ENCODE measurements around the gene HIVEP2. TPM values are rescaled to one million over a fixed set of nuclear protein-coding genes. Genes with fewer than 3 reads are reported as not detected.

Gene HIVEP2
- total and polyA plus RNA-seq, 9 donors: 8.4 to 58.9 (median 32.1) TPM

GRCh38 chr6:142940487-142940886, 4.5 kb downstream of the HIVEP2 start:
- intact Hi-C loops (cut with DNase I): loop anchor here in 3 of 4 donors (5.0 to 10.0 kb wide), 4 partner anchors 53 to 246 kb away; no protein-coding TSS in a partner anchor
- Histone ChIP-seq H3K27ac (no peak overlapping the region), H3K27me3 (no peaks in the 10 kb centered on the region), H3K9me3 (no peaks in the 10 kb centered on the region), H3K4me1 (ENCODE audit: insufficient read depth) (no peaks in the 10 kb centered on the region), H3K4me3 (no peak overlapping the region), H3K36me3 (no peaks in the 10 kb centered on the region)
- no peak for DNase-seq
- WGBS, 3 donors: 85 to 91% (median 90%) methylated on average over 3 of the region's 3 CpGs
- TF ChIP-seq EP300 (IDR thresholded peaks at IDR 0.05) (no peak), POLR2A (IDR thresholded peaks at IDR 0.05) (no peak), CTCF (IDR thresholded peaks at IDR 0.05) (no peak)

- no peaks in the 10 kb centered on the region for H3K4me1 ChIP-seq (ENCODE audit: insufficient read depth)
- no peaks in the 10 kb centered on the region for H3K36me3 ChIP-seq
- intact Hi-C loops (cut with DNase I): no loop called here
- no peaks in the 10 kb centered on the region for H3K27me3 ChIP-seq
- H3K27ac ChIP-seq: no peak overlapping the region
- WGBS, 3 donors: 54 to 75% (median 64%) methylated on average over 5 of the region's 5 CpGs
- no peak overlapping the region for H3K4me3 ChIP-seq
- no peaks in the 10 kb centered on the region for H3K9me3 ChIP-seq
- no peak for TF ChIP-seq POLR2A (IDR thresholded peaks at IDR 0.05)
- no peak for TF ChIP-seq CTCF (IDR thresholded peaks at IDR 0.05)
- no peak for TF ChIP-seq EP300 (IDR thresholded peaks at IDR 0.05)
- no peak for DNase-seq
Observed at GRCh38 chr6:142938510-142938909, 6.5 kb downstream of the HIVEP2 start.

- intact Hi-C loops (cut with DNase I): no loop called here
- no peak for DNase-seq
- TF ChIP-seq CTCF (IDR thresholded peaks at IDR 0.05) (no peak), EP300 (IDR thresholded peaks at IDR 0.05) (no peak)
- 73 to 84% (median 74%) methylated on average over 5 of the region's 5 CpGs for WGBS, 3 donors
- H3K36me3 ChIP-seq: no peaks in the 10 kb centered on the region
- no peaks in the 10 kb centered on the region for H3K9me3 ChIP-seq
- H3K4me3 ChIP-seq: no peak overlapping the region
- no peaks in the 10 kb centered on the region for H3K27me3 ChIP-seq
- no peak overlapping the region for H3K27ac ChIP-seq
- H3K4me1 ChIP-seq (ENCODE audit: insufficient read depth): no peaks in the 10 kb centered on the region
Observed at GRCh38 chr6:142937986-142938385, 7.0 kb downstream of the HIVEP2 start.

GRCh38 chr6:142935553-142936517, 9.1 kb downstream of the HIVEP2 start:
- Histone ChIP-seq H3K4me3 (no peak overlapping the region), H3K9me3 (no peaks in the 10 kb centered on the region), H3K4me1 (ENCODE audit: insufficient read depth) (no peaks in the 10 kb centered on the region), H3K27me3 (no peaks in the 10 kb centered on the region), H3K36me3 (no peaks in the 10 kb centered on the region), H3K27ac (no peak overlapping the region)
- WGBS, 3 donors: 91 to 96% (median 95%) methylated on average over 21 of the region's 21 CpGs
- no peak for DNase-seq
- intact Hi-C loops (cut with DNase I): no loop called here
- TF ChIP-seq CTCF (IDR thresholded peaks at IDR 0.05) (no peak), POLR2A (IDR thresholded peaks at IDR 0.05) (no peak), EP300 (IDR thresholded peaks at IDR 0.05) (no peak)
